Glutamatergic neuron (in vitro differentiated cells): ENCODE measurements around the gene DPT. TPM values are rescaled to one million over a fixed set of nuclear protein-coding genes. Genes with fewer than 3 reads are reported as not detected.

ENCODE experiments used
- DNase-seq: peaks from one replicate; pipeline ENCODE4 v3.0.0; 2022
- H3K27ac Mint-ChIP-seq: one replicate; pipeline ENCODE4 v1.8.0; 2020; ENCODE audit warnings: mild to moderate bottlenecking, mixed read lengths, inconsistent platforms; ENCODE audit not compliant: unreplicated experiment
- H3K27me3 Mint-ChIP-seq: one replicate; pipeline ENCODE4 v1.8.0; 2020; ENCODE audit warnings: mild to moderate bottlenecking, moderate library complexity, mixed read lengths, inconsistent platforms; ENCODE audit not compliant: unreplicated experiment
- H3K36me3 Mint-ChIP-seq: one replicate; pipeline ENCODE4 v1.8.0; 2020; ENCODE audit warnings: mild to moderate bottlenecking, mixed read lengths, inconsistent platforms; ENCODE audit not compliant: unreplicated experiment
- H3K4me1 Mint-ChIP-seq: one replicate; pipeline ENCODE4 v1.8.0; 2020; ENCODE audit warnings: mild to moderate bottlenecking, low read depth, mixed read lengths, inconsistent platforms; ENCODE audit not compliant: unreplicated experiment
- H3K4me3 Mint-ChIP-seq: one replicate; pipeline ENCODE4 v1.8.0; 2020; ENCODE audit warnings: mild to moderate bottlenecking, mixed read lengths, inconsistent platforms; ENCODE audit not compliant: unreplicated experiment
- H3K9me3 Mint-ChIP-seq: one replicate; pipeline ENCODE4 v1.8.0; 2020; ENCODE audit warnings: mild to moderate bottlenecking, moderate library complexity, mixed read lengths, inconsistent platforms; ENCODE audit not compliant: unreplicated experiment
- CTCF ChIP-seq: fragments of 200-600 bp; sonication (generic); IDR thresholded peaks from one replicate; pipeline ENCODE4 v1.5.0; 2021; ENCODE audit not compliant: partially characterized antibody, unreplicated experiment
- total RNA-seq: library from RNA; stranded (reverse); fragmentation: NEBNext Ultra II Directional; extraction: Animal tissue kit (Norgen Biotek cat#: 25700); gene quantifications from one replicate; pipeline ENCODE4 v1.2.1, GENCODE V29; 2021; ENCODE audit not compliant: unreplicated experiment

DPT gene
- total RNA-seq, 1 donor from 2014 or later: not detected

- H3K9me3 Mint-ChIP-seq: no peaks in the 10 kb centered on the region
- H3K4me3 Mint-ChIP-seq: no peak overlapping the region
- DNase-seq: no peak
- H3K36me3 Mint-ChIP-seq: no peaks in the 10 kb centered on the region
- no peaks in the 10 kb centered on the region for H3K4me1 Mint-ChIP-seq
- no peak overlapping the region for H3K27ac Mint-ChIP-seq
- peaks cover 4% of the 10 kb centered on the region for H3K27me3 Mint-ChIP-seq
- no peak for TF ChIP-seq CTCF
Observed at GRCh38 chr1:168708698-168709404, 20.2 kb downstream of the DPT start.

DNA sequence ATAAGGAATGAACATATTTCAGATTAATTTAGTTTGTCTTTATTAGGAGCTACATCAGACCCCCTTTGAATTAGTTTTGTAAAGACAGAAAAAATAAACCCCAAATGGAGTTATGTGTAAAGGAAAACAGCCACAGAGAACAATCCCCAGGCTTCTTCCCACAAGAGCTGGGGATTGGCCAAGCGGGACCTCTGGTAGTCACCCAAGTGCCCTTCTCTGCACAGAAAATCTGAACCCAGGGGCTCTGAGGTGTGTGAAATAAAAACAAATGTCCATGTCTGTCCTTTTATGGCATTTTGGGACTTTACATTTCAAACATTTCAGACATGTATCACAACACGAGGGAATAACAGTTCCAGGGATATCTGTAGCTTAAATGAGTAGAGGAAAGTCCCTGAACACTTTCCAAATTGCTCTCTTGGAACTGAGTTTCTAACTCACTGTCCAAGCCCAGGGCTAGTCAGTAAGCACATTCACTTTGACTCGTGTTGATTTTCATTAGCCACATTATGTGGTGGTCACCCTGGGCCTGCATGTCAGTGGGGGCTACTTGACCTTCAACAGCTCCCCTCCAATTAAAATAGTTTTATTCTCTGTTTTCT is 22.5 kb downstream of the DPT start:
- Mint-ChIP-seq H3K9me3 (no peaks in the 10 kb centered on the region), H3K27me3 (peaks cover 4% of the 10 kb centered on the region), H3K4me3 (no peak overlapping the region), H3K36me3 (no peaks in the 10 kb centered on the region), H3K4me1 (no peaks in the 10 kb centered on the region), H3K27ac (no peak overlapping the region)
- TF ChIP-seq CTCF: no peak
- no peak for DNase-seq

- Mint-ChIP-seq H3K27me3 (peaks cover under 1% of the 10 kb centered on the region), H3K36me3 (no peaks in the 10 kb centered on the region), H3K27ac (no peak overlapping the region), H3K4me1 (peaks cover 2% of the 10 kb centered on the region), H3K9me3 (no peaks in the 10 kb centered on the region), H3K4me3 (no peak overlapping the region)
- no peak for DNase-seq
- TF ChIP-seq CTCF: no peak
Observed at GRCh38 chr1:168700575-168701268, 28.3 kb downstream of the DPT start.

GRCh38 chr1:168698453-168698852 is 30.6 kb downstream of the DPT start:
- H3K27ac Mint-ChIP-seq: no peak overlapping the region
- DNase-seq: no peak
- no peak for TF ChIP-seq CTCF
- H3K9me3 Mint-ChIP-seq: peaks cover 1% of the 10 kb centered on the region
- no peak overlapping the region for H3K4me3 Mint-ChIP-seq
- H3K36me3 Mint-ChIP-seq: no peaks in the 10 kb centered on the region
- H3K4me1 Mint-ChIP-seq: peaks cover 7% of the 10 kb centered on the region
- peaks cover 2% of the 10 kb centered on the region for H3K27me3 Mint-ChIP-seq
